ENCODE measurements around the gene SAG.
"Not testable (repeated sequence)": the region's sequence is repeated elsewhere in the genome, so short reads cannot be mapped to it uniquely, and the experiment has no call there.

SAG gene

GRCh38 chr2:233331536-233331935 is 23.9 kb downstream of the SAG start:
- DNase-seq (ENCODE audit: low read depth in 2 of 2) = peak; percentile 38 to 46

GRCh38 chr2:233332125-233332524 is 24.5 kb downstream of the SAG start:
- no peak for DNase-seq (ENCODE audit: low read depth in 2 of 2)

- DNase-seq (ENCODE audit: low read depth in 2 of 2) = no peak
Observed at GRCh38 chr2:233334915-233335314, 27.3 kb downstream of the SAG start.

- not testable (repeated sequence) for DNase-seq (ENCODE audit: low read depth in 2 of 2)
Observed at GRCh38 chr2:233336091-233336490, 28.5 kb downstream of the SAG start.

GRCh38 chr2:233336541-233336940 is 28.9 kb downstream of the SAG start:
- DNase-seq (ENCODE audit: low read depth in 2 of 2) = no peak

- no peak for DNase-seq (ENCODE audit: low read depth in 2 of 2)
Observed at GRCh38 chr2:233338046-233338445, 30.4 kb downstream of the SAG start.

- DNase-seq (ENCODE audit: low read depth in 2 of 2) = no peak
Observed at GRCh38 chr2:233338812-233339368, 31.3 kb downstream of the SAG start.

- no peak for DNase-seq (ENCODE audit: low read depth in 2 of 2)
Observed at GRCh38 chr2:233339427-233339826, 31.8 kb downstream of the SAG start.

GRCh38 chr2:233341296-233341695 is 33.7 kb downstream of the SAG start:
- DNase-seq (ENCODE audit: low read depth in 2 of 2) = no peak

GRCh38 chr2:233342301-233342700 is 34.7 kb downstream of the SAG start:
- DNase-seq (ENCODE audit: low read depth in 2 of 2) = no peak

- no peak for DNase-seq (ENCODE audit: low read depth in 2 of 2)
Observed at GRCh38 chr2:233343171-233343705, 35.6 kb downstream of the SAG start.

GRCh38 chr2:233346376-233346775 is 38.8 kb downstream of the SAG start:
- DNase-seq (ENCODE audit: low read depth in 2 of 2) = no peak

- no peak for DNase-seq (ENCODE audit: low read depth in 2 of 2)
Observed at GRCh38 chr2:233346930-233347329, 39.3 kb downstream of the SAG start.

- no peak for DNase-seq (ENCODE audit: low read depth in 2 of 2)
Observed at GRCh38 chr2:233349005-233349998, 41.7 kb downstream of the SAG start.

- no peak for DNase-seq (ENCODE audit: low read depth in 2 of 2)
Observed at GRCh38 chr2:233350708-233351107, 43.1 kb downstream of the SAG start.

GRCh38 chr2:233351423-233351822 is 43.8 kb downstream of the SAG start:
- DNase-seq (ENCODE audit: low read depth in 2 of 2) = no peak

- DNase-seq (ENCODE audit: low read depth in 2 of 2) = no peak
Observed at GRCh38 chr2:233352141-233352842, 44.7 kb downstream of the SAG start.

- no peak for DNase-seq (ENCODE audit: low read depth in 2 of 2)
Observed at GRCh38 chr2:233353101-233353768, 45.6 kb downstream of the SAG start.

GRCh38 chr2:233353769-233354499 is 46.3 kb downstream of the SAG start, which contains the start of gene DGKD:
DGKD (plus strand) TSS chr2:233354494; CDS start chr2:233354519, 25 bp downstream.
- peak; percentile 59 to 75 for DNase-seq (ENCODE audit: low read depth in 2 of 2)

- DNase-seq (ENCODE audit: low read depth in 2 of 2) = no peak
Observed at GRCh38 chr2:233354500-233354924, 46.9 kb downstream of the SAG start.

Data from stimulated activated CD8-positive, alpha-beta memory T cell treated with anti-CD3 and anti-CD28 coated beads, Interleukin-2, amount 100 ng/mL, for 48 hours (primary cell).